WTC11 (cell line): ENCODE results near the gene BCL11B. TPM values are rescaled to one million over a fixed set of nuclear protein-coding genes. Genes with fewer than 3 reads are reported as not detected.

Experiments used
- ATAC-seq: fragments of 200-7000 bp; cut with Tn5 transposase; 2 replicates; pipeline ENCODE4 v1.10.0; 2021; ENCODE audit warnings: mild to moderate bottlenecking, moderate library complexity
- CTCF ChIA-PET: fragments of 300-600 bp; sonication (Branson Sonifier 250); formaldehyde crosslinking; loops from one replicate; lab custom pipeline; 2021; ENCODE audit warnings: antibody characterized with exemption; lab: Charles Lee
- POLR2A ChIA-PET: fragments of 350-600 bp; sonication (Branson Sonifier 250); formaldehyde crosslinking; loops from one replicate; lab custom pipeline; 2021; ENCODE audit warnings: antibody characterized with exemption; lab: Charles Lee
- DNase-seq: peaks from one replicate; pipeline ENCODE4 v3.0.0; 2021; ENCODE audit warnings: low spot score
- H3K27ac Mint-ChIP-seq: 2 replicates; pipeline ENCODE4 v1.8.0; 2021; ENCODE audit warnings: mixed read lengths
- H3K27me3 Mint-ChIP-seq: 2 replicates; pipeline ENCODE4 v1.8.0; 2021; ENCODE audit warnings: low read depth, mild to moderate bottlenecking, moderate library complexity, mixed read lengths
- H3K36me3 Mint-ChIP-seq: 2 replicates; pipeline ENCODE4 v1.8.0; 2021; ENCODE audit warnings: mixed read lengths
- H3K4me1 Mint-ChIP-seq: 2 replicates; pipeline ENCODE4 v1.8.0; 2022; ENCODE audit warnings: mixed read lengths
- H3K4me3 Mint-ChIP-seq: 2 replicates; pipeline ENCODE4 v1.8.0; 2021; ENCODE audit warnings: mild to moderate bottlenecking, moderate library complexity, mixed read lengths
- H3K9me3 Mint-ChIP-seq: 2 replicates; pipeline ENCODE4 v1.8.0; 2021; ENCODE audit warnings: mixed read lengths
- CBFB ChIP-seq: sonication (generic); formaldehyde crosslinking; IDR thresholded peaks from 2 replicates; pipeline ENCODE4 v1.8.1; 2022; ENCODE audit warnings: mild to moderate bottlenecking, low read depth, missing genetic modification reagents
- E2F4 ChIP-seq: sonication (generic); formaldehyde crosslinking; IDR thresholded peaks from 2 replicates; pipeline ENCODE4 v1.8.1; 2022; ENCODE audit warnings: low read depth, mild to moderate bottlenecking, moderate library complexity, missing genetic modification reagents, borderline replicate concordance
- ELF4 ChIP-seq: sonication (generic); formaldehyde crosslinking; IDR thresholded peaks from 2 replicates; pipeline ENCODE4 v1.8.1; 2022; ENCODE audit warnings: low read depth, mild to moderate bottlenecking, moderate library complexity, missing genetic modification reagents
- ERG ChIP-seq: fragments of 250-450 bp; sonication (Bioruptor Pico); IDR thresholded peaks from 2 replicates; pipeline ENCODE4 v1.8.0; 2021; ENCODE audit warnings: mild to moderate bottlenecking
- ESRRA ChIP-seq: sonication (generic); formaldehyde crosslinking; IDR thresholded peaks from 2 replicates; pipeline ENCODE4 v1.8.1; 2022; ENCODE audit warnings: mild to moderate bottlenecking, missing genetic modification reagents, borderline replicate concordance
- GTF2I ChIP-seq: fragments of 250-450 bp; sonication (Bioruptor Pico); conservative IDR thresholded peaks from 2 replicates; pipeline ENCODE4 v1.4.0; 2021; ENCODE audit warnings: mild to moderate bottlenecking
- KAT7 ChIP-seq: sonication (generic); formaldehyde crosslinking; IDR thresholded peaks from 2 replicates; pipeline ENCODE4 v1.8.1; 2023; ENCODE audit warnings: missing genetic modification reagents, mild to moderate bottlenecking, borderline replicate concordance
- MLX ChIP-seq: sonication (generic); formaldehyde crosslinking; IDR thresholded peaks from 2 replicates; pipeline ENCODE4 v1.8.1; 2023; ENCODE audit warnings: mild to moderate bottlenecking, missing genetic modification reagents, moderate library complexity
- MXD4 ChIP-seq: fragments of 250-450 bp; sonication (Bioruptor Pico); IDR thresholded peaks from 2 replicates; pipeline ENCODE4 v1.8.0; 2021; ENCODE audit warnings: mild to moderate bottlenecking, moderate library complexity, borderline replicate concordance
- MYBL2 ChIP-seq: sonication (generic); formaldehyde crosslinking; IDR thresholded peaks from 2 replicates; pipeline ENCODE4 v1.8.1; 2023; ENCODE audit warnings: mild to moderate bottlenecking, moderate library complexity, missing genetic modification reagents
- ZNF121 ChIP-seq: sonication (generic); formaldehyde crosslinking; IDR thresholded peaks from 2 replicates; pipeline ENCODE4 v1.8.0; 2023; ENCODE audit warnings: missing genetic modification reagents
- ZNF219 ChIP-seq: sonication (generic); formaldehyde crosslinking; IDR thresholded peaks from 2 replicates; pipeline ENCODE4 v1.8.0; 2023; ENCODE audit warnings: missing genetic modification reagents, mild to moderate bottlenecking, borderline replicate concordance
- ZNF423 ChIP-seq: fragments of 250-450 bp; sonication (Bioruptor Pico); IDR thresholded peaks from 2 replicates; pipeline ENCODE4 v2.1.2; 2022; ENCODE audit warnings: mild to moderate bottlenecking, moderate library complexity
- total RNA-seq: library from RNA; stranded (reverse); gene quantifications from 3 replicates; pipeline ENCODE4 v1.2.3, GENCODE V29; 2021
- TF ChIP-seq, protein P1 (sequence below): sonication (generic); formaldehyde crosslinking; IDR thresholded peaks from 2 replicates; pipeline ENCODE4 v1.8.1; 2023; ENCODE audit warnings: mild to moderate bottlenecking, missing genetic modification reagents
- TF ChIP-seq, protein P2 (sequence below): sonication (generic); formaldehyde crosslinking; IDR thresholded peaks from 2 replicates; pipeline ENCODE4 v1.8.0; 2022; ENCODE audit warnings: mild to moderate bottlenecking, missing genetic modification reagents
- TF ChIP-seq, protein P3 (sequence below): sonication (generic); formaldehyde crosslinking; IDR thresholded peaks from 2 replicates; pipeline ENCODE4 v1.8.0; 2022; ENCODE audit warnings: missing genetic modification reagents
- TF ChIP-seq, protein P4 (sequence below): sonication (generic); formaldehyde crosslinking; IDR thresholded peaks from 2 replicates; pipeline ENCODE4 v1.8.1; 2023; ENCODE audit warnings: mild to moderate bottlenecking, missing genetic modification reagents
- TF ChIP-seq, protein P5 (sequence below): fragments of 250-450 bp; sonication (Bioruptor Pico); IDR thresholded peaks from 2 replicates; pipeline ENCODE4 v1.9.0; 2021; ENCODE audit warnings: moderate library complexity, mild to moderate bottlenecking, inconsistent platforms, borderline replicate concordance

Gene BCL11B
- total RNA-seq, 1 experiment from 2014 or later = 9.1 TPM

DNA sequence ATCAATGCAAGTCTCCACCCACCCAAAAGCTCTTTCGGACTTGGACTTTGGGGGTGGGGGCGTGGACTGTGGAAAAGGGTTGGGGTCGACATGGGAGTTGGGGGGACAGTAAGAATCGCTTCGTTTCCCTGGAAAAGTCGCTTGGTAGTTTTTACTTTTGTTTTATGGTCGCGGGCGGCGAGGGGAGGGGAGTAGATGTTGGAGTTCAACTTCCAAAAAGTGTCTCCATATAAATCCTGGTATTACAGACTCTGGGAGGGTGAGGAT is 568 bp upstream of the BCL11B start:
- no peaks in the 10 kb centered on the region; the same call in 1 of the 2 replicates for H3K27me3 Mint-ChIP-seq
- TF ChIP-seq, protein P1, sequence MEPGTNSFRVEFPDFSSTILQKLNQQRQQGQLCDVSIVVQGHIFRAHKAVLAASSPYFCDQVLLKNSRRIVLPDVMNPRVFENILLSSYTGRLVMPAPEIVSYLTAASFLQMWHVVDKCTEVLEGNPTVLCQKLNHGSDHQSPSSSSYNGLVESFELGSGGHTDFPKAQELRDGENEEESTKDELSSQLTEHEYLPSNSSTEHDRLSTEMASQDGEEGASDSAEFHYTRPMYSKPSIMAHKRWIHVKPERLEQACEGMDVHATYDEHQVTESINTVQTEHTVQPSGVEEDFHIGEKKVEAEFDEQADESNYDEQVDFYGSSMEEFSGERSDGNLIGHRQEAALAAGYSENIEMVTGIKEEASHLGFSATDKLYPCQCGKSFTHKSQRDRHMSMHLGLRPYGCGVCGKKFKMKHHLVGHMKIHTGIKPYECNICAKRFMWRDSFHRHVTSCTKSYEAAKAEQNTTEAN (CRISPR knock-in tag) = no peak
- ChIA-PET CTCF (interaction anchor here (1.0 to 3.1 kb wide), 6 partner anchors 12 to 155 kb away, joined by 3 to 17 read pairs (median 4); no protein-coding TSS in a partner anchor), POLR2A (interaction anchor here (0.6 to 1.9 kb wide), 2 partner anchors 26 to 464 kb away, joined by 4 to 9 read pairs; no protein-coding TSS in a partner anchor)
- H3K36me3 Mint-ChIP-seq = no peaks in the 10 kb centered on the region
- ATAC-seq (no peak), DNase-seq (no peak)
- peak overlapping the region; percentile 84 for H3K4me3 Mint-ChIP-seq
- H3K9me3 Mint-ChIP-seq = no peaks in the 10 kb centered on the region
- peaks cover 41% of the 10 kb centered on the region for H3K4me1 Mint-ChIP-seq
- H3K27ac Mint-ChIP-seq = peak overlapping the region; percentile 50

GRCh38 chr14:99271221-99271941 is 616 bp downstream of the BCL11B start:
- Mint-ChIP-seq H3K27me3 (no peaks in the 10 kb centered on the region), H3K36me3 (no peaks in the 10 kb centered on the region), H3K9me3 (no peaks in the 10 kb centered on the region), H3K4me3 (peak overlapping the region; percentile 84)
- CTCF ChIA-PET = interaction anchor here (0.7 to 3.1 kb wide), 6 partner anchors 9 to 235 kb away, joined by 3 to 17 read pairs (median 4); no protein-coding TSS in a partner anchor
- TF ChIP-seq, protein P2, sequence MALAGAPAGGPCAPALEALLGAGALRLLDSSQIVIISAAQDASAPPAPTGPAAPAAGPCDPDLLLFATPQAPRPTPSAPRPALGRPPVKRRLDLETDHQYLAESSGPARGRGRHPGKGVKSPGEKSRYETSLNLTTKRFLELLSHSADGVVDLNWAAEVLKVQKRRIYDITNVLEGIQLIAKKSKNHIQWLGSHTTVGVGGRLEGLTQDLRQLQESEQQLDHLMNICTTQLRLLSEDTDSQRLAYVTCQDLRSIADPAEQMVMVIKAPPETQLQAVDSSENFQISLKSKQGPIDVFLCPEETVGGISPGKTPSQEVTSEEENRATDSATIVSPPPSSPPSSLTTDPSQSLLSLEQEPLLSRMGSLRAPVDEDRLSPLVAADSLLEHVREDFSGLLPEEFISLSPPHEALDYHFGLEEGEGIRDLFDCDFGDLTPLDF = no peak
- TF ChIP-seq ZNF121 (CRISPR knock-in tag) (no peak), KAT7 (CRISPR knock-in tag) (no peak), ZNF423 (CRISPR knock-in tag) (no peak), MXD4 (no peak), ERG (no peak), MLX (no peak), GTF2I (CRISPR knock-in tag) (no peak), ZNF219 (CRISPR knock-in tag) (no peak), ELF4 (CRISPR knock-in tag) (no peak), CBFB (CRISPR knock-in tag) (no peak), E2F4 (CRISPR knock-in tag) (no peak), ESRRA (CRISPR knock-in tag) (no peak), MYBL2 (CRISPR knock-in tag) (no peak)
- TF ChIP-seq, protein P3, sequence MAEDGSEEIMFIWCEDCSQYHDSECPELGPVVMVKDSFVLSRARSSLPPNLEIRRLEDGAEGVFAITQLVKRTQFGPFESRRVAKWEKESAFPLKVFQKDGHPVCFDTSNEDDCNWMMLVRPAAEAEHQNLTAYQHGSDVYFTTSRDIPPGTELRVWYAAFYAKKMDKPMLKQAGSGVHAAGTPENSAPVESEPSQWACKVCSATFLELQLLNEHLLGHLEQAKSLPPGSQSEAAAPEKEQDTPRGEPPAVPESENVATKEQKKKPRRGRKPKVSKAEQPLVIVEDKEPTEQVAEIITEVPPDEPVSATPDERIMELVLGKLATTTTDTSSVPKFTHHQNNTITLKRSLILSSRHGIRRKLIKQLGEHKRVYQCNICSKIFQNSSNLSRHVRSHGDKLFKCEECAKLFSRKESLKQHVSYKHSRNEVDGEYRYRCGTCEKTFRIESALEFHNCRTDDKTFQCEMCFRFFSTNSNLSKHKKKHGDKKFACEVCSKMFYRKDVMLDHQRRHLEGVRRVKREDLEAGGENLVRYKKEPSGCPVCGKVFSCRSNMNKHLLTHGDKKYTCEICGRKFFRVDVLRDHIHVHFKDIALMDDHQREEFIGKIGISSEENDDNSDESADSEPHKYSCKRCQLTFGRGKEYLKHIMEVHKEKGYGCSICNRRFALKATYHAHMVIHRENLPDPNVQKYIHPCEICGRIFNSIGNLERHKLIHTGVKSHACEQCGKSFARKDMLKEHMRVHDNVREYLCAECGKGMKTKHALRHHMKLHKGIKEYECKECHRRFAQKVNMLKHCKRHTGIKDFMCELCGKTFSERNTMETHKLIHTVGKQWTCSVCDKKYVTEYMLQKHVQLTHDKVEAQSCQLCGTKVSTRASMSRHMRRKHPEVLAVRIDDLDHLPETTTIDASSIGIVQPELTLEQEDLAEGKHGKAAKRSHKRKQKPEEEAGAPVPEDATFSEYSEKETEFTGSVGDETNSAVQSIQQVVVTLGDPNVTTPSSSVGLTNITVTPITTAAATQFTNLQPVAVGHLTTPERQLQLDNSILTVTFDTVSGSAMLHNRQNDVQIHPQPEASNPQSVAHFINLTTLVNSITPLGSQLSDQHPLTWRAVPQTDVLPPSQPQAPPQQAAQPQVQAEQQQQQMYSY (CRISPR knock-in tag) = no peak
- TF ChIP-seq, protein P4, sequence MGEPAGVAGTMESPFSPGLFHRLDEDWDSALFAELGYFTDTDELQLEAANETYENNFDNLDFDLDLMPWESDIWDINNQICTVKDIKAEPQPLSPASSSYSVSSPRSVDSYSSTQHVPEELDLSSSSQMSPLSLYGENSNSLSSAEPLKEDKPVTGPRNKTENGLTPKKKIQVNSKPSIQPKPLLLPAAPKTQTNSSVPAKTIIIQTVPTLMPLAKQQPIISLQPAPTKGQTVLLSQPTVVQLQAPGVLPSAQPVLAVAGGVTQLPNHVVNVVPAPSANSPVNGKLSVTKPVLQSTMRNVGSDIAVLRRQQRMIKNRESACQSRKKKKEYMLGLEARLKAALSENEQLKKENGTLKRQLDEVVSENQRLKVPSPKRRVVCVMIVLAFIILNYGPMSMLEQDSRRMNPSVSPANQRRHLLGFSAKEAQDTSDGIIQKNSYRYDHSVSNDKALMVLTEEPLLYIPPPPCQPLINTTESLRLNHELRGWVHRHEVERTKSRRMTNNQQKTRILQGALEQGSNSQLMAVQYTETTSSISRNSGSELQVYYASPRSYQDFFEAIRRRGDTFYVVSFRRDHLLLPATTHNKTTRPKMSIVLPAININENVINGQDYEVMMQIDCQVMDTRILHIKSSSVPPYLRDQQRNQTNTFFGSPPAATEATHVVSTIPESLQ = no peak
- TF ChIP-seq, protein P5, sequence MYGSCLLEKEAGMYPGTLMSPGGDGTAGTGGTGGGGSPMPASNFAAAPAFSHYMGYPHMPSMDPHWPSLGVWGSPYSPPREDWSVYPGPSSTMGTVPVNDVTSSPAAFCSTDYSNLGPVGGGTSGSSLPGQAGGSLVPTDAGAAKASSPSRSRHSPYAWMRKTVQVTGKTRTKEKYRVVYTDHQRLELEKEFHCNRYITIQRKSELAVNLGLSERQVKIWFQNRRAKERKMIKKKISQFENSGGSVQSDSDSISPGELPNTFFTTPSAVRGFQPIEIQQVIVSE = no peak
- TF ChIP-seq, all 79 proteins: peak for 0
- POLR2A ChIA-PET = interaction anchor here (1.1 to 1.9 kb wide), 2 partner anchors 25 to 35 kb away, joined by 3 to 9 read pairs; no protein-coding TSS in a partner anchor
- peaks cover 41% of the 10 kb centered on the region for H3K4me1 Mint-ChIP-seq
- DNase-seq = no peak
- no peak overlapping the region; the same call in 1 of the 2 replicates for H3K27ac Mint-ChIP-seq
- ATAC-seq = no peak
